Measurements from ENCODE around the gene C19orf12.

Gene C19orf12

DNA sequence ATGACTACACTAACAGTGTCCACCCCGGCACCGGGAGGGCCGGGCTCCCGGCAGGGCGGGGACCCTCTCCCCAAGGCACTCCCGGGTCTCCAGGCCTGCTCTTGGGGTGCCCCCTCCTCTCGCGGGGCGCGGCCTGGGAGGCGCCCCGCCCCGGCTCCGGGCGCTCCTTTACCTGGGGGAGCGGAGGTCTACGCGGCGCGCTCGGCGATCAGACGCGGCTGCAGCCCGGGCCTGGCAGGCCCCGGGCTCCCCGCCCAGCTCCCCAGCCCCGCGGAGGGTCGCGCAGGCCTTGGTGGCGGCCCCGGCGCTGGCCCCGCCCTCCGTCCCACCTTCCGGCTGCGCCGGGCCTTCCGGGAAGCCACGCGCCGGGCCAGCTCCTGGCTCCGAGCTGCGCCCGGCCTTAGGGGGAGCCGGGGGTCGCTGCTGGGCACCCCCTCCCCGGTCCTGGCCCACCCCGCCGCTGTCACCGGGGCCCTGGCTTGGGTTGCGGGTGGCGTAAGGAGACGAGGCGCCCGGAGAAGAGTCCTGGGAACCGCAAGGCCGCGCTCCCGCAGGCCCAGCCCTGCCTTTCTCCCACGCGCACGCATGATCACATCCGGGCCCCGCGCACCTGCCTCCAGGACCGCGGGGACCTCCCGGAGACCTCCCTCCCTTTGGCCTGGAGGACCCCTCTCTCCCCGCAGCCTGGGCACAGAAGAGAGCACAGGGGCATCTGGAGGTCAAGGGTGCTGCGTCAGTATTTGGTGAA is at the start of gene C19orf12:
TSS of gene C19orf12 (minus strand) at position 309 of the 748 bp plus-strand sequence. CDS start 6,848 bp downstream, outside the sequence.
- peak; percentile 68 for DNase-seq (ENCODE audit: low spot score)

DNA sequence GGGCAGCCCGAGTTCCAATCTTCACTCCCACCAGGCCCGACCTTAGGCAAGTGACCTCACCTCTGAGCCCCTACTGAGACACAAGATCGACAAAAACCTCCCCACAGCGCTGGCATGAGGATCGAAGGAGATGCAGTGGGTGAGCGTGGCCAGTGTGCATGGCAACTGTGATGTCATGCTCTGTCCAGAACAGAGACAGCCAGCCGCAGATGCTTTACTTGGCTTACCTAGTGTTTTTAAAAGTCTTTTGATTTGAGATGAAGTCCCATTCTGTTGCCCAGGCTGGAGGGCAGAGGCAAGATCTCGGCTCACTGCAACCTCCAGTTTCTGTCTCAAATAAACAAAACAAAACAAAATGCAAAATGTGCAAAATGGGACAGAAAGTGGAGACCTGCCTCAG is 49.3 kb upstream of the C19orf12 start:
- DNase-seq (ENCODE audit: low spot score): no peak

DNA sequence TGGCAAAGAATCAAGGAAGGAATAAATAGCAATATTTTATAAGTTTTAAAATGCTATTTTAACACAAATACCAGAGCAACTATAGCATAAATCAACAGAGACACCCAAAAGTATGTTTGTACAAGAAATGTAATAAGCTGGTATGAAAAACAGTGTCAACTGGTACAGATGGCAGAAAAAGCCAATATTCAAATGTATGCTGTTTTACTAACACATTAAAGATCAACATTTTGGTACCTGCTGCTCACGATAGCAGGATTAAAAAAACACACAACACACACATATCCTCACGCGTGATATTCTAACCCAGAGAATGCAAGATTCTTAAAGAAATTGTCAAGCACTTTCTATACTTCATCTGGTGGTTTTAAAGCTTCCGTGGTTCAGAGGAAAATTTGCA is 48.1 kb upstream of the C19orf12 start:
- DNase-seq (ENCODE audit: low spot score): no peak

DNA sequence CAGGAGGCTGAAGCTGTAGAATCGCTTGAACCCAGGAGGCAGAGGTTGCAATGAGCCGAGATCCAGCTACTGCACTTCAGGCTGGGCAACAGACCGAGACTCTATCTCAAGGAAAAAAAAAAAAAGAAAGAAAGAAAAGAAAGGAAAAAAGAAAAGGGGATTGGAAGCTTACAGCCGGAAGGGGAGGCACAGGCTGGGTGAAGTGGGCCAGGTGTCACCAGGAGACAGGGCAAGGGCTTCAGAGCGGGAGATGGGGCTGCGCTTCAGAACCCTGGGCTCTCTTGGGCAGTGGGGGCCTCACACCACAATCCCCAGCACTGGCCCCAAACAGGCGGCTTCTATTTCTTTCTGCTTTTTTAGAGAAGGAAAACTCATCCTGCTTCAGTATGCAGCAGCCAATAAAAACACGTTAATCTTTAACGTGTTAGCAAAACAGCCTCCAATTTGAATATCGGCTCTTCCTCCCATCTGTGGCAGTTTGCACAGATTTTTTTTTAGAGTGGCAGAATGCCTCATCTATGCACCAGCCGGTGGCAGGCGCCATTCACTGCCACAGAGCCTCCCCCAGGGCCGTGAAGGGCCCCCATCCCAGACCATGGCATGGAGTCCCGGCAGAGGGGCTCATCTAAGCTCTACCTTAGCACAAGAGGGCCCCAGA is 46.6 kb upstream of the C19orf12 start:
- no peak for DNase-seq (ENCODE audit: low spot score)

DNA sequence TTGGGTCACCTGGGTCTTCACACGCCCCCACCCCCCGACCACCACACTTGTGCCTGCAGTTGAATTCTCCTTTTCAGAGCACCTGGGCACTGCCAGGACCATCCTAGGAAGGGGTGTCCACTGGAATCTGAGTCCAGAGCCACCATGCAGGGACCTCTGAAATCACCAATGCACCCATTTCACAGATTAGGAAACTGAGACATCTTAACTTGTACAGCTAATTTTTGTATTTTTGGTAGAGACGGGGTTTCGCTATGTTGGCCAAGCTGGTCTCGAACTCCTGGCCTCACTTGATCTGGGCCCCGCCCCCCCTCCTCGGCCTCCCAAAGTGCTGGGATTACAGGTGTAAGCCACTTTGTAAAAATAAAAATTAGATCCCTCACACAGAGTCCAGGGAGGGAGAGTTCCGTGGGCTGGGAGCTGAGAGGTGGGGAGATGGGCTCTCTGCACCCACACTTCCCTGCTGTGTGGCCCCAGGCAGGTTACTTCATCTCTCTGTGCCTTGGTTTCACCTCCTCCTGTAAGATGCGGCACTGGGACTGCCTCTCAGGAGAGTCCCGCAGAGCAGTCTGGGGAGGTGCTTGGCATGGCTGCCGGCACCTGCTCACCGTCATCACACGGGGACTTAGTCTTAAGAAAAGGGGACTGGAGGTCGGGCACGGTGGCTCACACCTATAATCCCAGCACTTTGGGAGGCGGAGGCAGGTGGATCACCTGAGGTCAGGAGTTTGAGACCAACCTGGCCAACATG is 45.9 kb upstream of the C19orf12 start:
- DNase-seq (ENCODE audit: low spot score): no peak

DNA sequence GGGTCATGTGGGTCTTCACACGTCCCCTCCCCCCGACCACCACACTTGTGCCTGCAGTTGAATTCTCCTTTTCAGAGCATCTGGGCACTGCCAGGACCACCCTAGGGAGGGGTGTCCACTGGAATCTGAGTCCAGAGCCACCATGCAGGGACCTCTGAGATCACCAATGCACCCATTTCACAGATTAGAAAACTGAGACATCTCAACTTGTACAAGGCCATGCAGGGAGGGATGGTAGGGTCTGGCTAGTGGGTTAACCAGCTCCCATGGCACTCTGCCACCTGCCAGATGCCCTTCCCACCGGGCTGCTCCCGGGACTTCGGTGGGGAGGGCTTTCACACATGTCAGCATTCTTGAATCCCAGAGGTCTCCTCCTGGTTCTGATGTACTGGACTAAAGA is 44.3 kb upstream of the C19orf12 start:
- no peak for DNase-seq (ENCODE audit: low spot score)

DNA sequence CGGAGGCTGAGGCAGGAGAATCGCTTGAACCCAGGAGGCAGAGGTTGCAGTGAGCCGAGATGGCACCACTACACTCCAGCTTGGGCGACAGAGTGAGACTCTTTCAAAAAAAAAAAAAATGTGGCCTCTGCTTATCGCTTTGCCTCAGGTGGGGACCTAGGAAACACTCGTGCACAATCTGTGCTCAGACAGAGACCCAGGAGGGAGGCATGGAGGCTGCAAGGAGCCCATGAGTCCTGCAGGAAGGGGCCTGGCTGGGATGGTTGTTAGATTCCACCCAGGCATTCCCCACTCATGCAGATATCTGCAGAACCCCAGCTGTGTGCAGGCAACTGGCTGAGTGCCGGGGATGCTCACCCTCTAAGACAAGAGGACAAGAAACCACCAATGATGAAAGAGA is 43.8 kb upstream of the C19orf12 start:
- DNase-seq (ENCODE audit: low spot score): no peak

DNA sequence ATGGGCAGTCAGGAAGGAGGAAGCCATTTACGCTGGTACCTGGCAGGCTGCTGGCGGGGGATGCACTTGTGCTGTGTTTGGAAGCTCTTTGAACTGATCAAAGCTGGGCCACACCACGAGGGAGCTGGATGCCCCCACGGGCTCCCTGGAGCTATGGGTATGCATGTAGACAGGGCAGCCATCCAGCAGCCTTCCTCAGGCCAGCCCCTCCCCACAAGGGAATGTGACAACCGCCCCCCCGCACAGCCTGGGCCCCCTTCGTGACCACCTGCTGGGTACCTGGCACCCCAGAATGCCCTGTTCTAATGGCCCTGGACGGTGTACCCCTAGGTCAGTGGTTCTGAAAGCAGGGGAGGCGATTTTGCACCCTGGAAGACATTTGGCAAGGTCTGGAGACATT is 42.5 kb upstream of the C19orf12 start:
- DNase-seq (ENCODE audit: low spot score): no peak

DNA sequence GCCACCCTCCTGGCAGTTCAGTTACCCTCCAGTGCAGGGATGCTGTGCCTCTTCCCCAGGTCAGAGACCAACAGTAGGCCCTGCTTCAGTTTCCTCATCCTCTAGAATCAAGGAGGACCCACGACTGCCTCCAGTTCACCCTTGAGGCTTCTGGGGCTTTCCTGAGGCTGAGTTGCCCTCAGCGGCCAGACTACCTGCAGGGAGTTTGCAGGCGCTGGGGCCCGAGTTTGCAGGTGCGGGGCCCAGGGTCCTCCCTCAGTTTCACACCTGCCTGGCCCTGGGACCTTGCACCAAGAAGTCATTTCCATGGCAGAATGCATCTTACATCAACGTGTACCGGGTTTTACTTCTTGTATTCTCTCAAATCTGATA is 38.9 kb upstream of the C19orf12 start:
- DNase-seq (ENCODE audit: low spot score): no peak

DNA sequence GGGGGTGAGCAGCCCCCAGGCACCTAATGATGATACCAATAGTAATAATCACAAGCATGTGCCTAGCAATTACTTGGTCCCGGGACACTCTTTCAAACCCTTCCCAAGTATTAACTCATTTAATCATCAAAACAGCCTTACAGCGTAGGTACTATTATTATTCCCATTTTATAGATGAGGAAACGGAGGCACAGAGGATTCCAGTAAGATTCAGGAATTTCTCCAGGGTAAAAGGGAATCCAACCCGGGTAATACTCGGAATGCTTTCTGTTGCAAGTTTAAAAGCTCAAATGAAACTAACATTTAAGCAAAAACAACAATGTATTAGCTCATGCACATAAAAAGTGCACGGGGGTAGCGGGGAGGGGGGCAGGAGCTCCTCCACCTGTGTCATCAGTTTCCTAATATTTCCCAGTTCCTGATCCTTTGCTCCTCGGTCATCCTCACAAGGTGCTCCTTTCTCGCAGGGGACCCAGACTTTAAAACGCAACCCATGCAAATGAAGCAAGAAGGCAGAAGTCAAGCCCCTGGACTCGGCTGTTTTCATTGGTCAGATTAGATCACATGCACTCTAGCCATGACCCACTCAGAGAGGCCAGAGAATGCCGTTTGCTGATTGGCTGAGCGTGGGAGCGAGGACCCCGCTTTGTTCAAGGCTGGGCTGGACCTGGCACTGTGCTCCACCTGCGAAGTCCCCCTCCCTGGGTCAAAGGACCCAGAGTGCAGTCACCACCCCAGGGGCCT is 38.3 kb upstream of the C19orf12 start:
- no peak for DNase-seq (ENCODE audit: low spot score)

DNA sequence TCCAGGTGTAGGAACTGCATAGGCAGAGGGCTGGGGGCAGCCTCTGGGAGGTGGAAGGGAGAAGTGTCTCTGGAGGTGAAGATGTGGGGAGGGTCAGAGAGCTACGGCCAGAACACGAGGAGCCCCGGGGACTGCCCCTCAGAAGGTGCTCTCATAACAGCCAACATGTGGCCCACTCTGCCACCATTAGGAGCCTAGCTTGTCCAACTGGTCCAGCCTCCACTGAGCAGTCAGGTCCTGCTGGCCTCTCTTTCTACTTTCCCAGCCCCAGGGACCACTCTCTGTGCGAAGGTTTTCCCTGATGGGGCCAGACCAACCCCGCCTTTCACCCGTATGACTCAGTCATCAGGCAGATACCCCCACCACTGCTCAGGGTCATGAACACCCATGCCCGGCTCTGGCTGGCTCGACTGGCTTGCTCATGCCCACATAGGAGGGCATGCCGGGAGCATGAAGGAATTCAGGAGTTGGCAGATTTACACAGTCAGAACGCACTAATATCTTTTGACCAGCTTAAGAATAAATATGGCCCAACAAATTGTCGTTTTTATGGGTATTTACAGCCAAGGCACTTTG is 37.5 kb upstream of the C19orf12 start:
- no peak for DNase-seq (ENCODE audit: low spot score)

DNA sequence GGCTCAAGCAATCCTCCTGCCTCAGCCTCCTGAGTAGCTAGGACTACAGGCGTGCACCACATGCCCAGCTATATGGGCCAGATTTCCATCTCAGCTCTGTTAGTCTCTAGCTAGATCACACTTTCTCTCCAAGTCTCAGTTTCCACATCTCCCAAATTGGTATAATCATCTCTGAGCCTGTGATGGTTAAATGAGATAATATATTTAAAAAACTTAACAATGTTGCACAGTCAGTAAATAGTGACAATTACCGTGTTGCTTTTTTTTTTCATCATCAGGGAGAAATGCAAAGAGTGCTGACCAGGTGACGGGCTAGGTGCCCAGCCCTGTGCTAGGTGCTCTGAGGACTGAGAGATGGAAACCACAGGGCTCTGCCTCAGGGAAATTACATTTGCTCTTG is 36.9 kb upstream of the C19orf12 start:
- no peak for DNase-seq (ENCODE audit: low spot score)

DNA sequence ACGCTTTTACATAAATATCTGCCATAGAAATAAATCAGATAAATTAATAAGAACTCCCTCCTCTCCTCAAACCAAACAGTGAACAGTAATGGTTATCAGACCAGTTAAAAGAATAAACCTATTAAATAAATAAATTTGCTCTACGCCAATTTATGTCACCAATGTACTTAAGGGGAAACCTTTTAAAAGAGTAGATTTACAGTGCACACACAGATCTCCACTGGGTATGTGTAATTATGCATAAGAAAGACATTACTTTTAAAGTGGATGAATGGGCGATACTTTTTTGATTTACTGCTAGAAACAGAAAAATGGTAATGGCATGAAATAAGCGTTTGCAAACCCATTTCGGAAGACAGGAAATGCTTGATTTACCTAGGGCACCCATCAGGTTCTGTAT is 34.9 kb upstream of the C19orf12 start:
- no peak for DNase-seq (ENCODE audit: low spot score)

DNA sequence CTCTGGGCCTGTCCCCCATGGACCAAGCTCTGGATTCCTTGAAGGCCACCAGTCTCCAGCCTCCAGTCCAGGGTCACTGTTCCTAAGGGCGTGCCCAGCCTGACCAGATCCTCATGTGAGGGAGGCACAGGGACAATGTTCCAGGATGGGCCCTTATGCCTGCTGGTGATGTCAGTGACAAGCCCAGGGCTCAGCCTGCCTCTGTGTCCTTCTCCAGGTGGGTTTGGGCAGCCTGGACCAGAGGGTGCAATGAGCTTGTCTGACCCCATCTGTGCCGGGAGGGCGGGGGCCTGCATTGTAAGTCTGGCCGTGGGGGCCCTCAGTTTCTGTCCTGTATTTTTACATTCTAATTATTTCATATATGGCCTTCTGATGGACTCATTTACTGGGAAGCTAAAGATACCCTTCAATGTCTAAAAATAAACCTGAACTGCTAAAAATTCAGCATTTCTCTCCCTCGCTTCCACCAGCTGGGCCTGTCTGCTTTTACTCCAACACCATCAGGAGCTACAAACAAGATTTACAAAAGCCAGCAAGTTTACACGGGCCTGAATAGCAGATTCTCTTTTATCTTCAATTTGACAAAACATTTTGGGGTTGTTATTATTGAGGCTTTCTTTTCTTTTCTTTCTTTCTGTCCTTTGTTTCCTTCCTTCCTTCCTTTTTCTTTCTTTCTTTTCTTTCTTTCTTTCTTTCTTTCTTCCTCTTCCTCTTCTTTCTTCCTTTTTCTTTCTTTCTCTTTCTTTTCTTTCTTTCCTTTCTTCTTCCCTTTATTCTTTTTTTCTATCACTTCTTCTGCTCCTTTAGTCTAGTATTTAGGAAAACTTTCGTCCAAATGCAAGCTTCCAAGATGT is 34.2 kb upstream of the C19orf12 start:
- no peak for DNase-seq (ENCODE audit: low spot score)

DNA sequence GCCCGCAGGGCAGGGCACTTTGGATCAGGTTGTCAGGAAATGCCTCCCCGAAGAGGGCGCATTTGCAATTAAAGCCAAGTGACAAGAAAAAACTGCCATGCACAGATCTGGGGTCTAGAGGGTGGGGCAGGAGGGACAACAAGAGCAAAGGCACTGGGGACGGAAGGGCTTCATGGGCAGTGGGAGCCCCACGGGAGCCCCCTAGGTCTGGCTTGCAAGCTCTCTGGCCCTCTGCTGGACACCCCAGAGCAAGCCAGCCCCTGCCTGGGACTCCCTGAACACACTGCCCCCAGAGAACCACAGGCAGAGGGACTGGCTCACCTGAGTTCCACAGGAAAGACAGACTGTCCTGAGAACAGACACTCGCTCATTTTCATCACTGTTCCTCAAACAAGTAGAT is 30.2 kb upstream of the C19orf12 start:
- DNase-seq (ENCODE audit: low spot score): no peak

DNA sequence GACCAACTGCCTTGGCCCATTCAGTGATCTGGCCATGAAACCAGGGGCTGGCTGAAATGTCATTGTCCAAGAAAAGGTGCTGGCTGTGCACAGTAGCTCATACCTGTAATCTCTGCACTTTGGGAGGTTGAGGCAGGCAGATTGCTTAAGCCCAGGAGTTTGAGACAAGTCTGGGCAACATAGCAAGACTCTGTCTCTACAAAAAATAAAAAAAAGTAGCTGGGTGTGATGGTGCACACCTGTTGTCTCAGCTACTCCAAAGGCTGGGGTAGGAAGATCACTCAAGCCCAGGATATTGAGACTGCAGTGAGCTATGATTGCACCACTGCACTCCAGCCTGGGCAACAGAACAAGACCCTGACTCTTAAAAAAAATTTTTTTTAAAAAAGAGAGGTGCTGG is 28.6 kb upstream of the C19orf12 start:
- DNase-seq (ENCODE audit: low spot score): no peak

DNA sequence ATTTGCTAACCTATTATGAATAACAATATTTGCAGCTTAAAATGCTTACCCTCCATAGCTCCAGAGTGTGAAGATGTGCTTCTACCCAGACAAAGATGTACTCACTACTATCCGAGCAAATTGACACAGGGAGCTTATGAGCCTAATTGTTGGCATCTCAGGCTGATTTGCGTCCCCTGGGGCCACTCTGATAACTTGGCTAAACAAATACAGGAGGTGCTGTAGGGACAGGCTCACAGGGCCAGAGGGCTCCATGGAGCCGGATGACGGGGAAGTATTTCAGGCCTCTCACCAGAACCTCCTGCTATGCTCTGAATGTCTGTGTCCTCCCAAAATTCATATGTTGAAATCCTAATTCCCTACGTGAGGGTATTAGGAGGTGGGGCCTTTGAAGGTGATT is 26.7 kb upstream of the C19orf12 start:
- no peak for DNase-seq (ENCODE audit: low spot score)

DNA sequence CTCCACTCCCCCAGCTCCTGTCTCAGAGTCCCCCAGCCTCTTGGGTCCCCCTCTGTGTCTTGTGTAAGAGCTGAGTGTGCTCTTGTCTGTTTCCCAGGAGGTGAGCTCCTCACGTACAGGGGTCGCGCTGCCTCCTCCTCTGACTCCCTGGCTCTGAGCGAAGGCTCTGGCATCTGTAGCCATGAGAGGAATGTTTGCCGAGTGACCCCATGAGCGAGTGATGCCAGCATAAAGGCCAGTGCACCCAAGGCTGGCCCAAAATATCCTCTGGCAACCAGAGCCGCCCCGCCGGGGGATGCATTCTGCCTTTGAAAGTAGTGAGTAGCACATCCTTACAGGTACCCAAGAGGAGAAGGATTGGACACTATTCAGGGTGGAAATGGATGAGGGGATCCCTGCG is 26.2 kb upstream of the C19orf12 start:
- no peak for DNase-seq (ENCODE audit: low spot score)

DNA sequence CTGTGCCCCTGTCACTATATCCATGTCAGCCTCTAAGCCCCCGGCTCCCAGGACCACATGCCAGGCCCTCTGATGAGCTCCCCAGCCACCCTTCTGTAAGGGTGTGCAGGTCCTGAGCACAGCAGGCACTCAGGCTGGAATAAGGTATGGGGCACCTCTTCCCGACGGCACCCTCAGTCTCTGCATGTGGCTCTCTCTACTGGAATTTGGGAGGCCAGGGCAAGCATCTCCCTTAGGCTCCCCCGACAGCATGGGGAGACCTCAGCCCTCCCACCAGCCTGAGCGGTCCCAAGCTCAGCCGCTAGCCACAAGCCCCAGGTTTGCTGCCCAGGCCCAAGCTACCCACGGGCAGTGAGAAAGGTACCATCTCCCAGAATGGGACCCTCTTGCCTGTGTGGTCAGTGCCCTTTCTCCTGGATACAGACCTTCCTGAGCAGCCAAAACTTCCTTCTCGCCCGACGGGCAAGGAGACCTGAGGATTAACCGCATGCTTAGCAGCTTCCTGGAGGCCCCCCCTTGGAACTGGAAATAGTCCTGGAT is 22.5 kb upstream of the C19orf12 start:
- no peak for DNase-seq (ENCODE audit: low spot score)

DNA sequence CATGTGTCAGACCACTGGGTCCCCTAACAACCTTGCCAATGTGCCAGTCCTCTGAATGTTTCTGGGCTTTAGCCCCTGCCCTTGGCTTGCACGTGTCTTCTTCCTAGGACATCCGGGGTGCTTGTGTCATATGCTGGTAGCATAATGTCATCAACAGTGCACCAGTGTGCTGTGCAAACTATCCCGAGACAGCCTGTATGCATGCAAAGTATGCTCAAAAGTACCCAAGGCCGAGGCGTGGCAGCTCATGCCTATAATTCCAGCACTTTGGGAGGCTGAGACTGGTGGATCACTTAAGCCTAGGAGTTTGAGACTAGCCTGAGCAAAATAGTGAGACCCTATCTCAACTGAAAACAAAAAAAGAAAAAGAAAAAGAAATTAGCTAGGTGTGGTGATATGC is 20.8 kb upstream of the C19orf12 start:
- DNase-seq (ENCODE audit: low spot score): no peak

DNA sequence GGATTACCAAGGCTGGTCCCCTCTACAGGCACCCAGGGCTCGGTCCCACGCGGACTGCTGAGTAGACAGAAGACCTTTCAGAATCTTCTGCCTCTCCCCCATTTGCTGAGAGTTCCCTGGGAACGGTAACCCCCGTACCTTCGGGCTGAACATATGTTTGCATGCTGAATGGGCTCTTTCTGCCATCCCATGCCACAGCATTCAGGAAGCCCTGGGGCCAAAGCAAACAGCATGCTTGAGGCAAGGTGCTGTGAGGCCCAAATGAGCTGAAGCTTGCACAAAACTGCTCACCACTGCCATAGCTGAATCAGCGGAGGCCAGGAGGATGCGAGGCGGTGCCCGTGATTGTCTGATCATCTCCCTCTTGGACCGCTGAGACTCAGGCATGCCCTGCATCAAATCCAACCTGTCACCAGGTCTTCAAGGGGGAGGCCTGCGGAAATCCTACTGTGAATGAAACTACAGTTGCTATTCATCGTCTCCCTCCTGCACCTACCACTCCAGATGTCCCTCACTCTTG is 16.3 kb upstream of the C19orf12 start:
- DNase-seq (ENCODE audit: low spot score): no peak
